Heart left ventricle (tissue), 16 donors: ENCODE data around the gene RFX4. TPM values are rescaled to one million over a fixed set of nuclear protein-coding genes. Genes with fewer than 3 reads are reported as not detected.

Source experiments
- ATAC-seq, 4 donors: fragments of 200-7000 bp; cut with Tn5 transposase; one replicate each; pipeline ENCODE4 v1.9.1; 2020 to 2022; ENCODE audit warnings: moderate library complexity in 4 of 4, mild to moderate bottlenecking in 3 of 4, moderate number of reproducible peaks in 1 of 4
- DNase-seq, 5 donors: peaks; one replicate each; pipeline ENCODE4 v3.0.0-alpha.2; 2020
- H3K27ac ChIP-seq, 12 donors: fragments of 200-600 bp; sonication (generic) in 4 of 12; one replicate each; pipeline versions ENCODE4 v1.5.0 to v1.8.0; 2016 to 2022; ENCODE audit warnings: mild to moderate bottlenecking in 2 of 12
- H3K27me3 ChIP-seq, 9 donors: fragments of 200-600 bp; sonication (generic) in 2 of 9; one replicate each; pipeline versions ENCODE4 v1.5.1 to v1.8.0; 2016 to 2022; ENCODE audit warnings: mild to moderate bottlenecking in 3 of 9
- H3K36me3 ChIP-seq, 9 donors: fragments of 200-600 bp; sonication (generic) in 2 of 9; one replicate each; pipeline versions ENCODE4 v1.5.0 to v1.8.0; 2018 to 2022; ENCODE audit warnings: mild to moderate bottlenecking in 2 of 9
- H3K4me1 ChIP-seq, 12 donors: fragments of 200-600 bp; sonication (generic) in 4 of 12; one replicate each; pipeline versions ENCODE4 v1.5.0 to v1.8.0; 2016 to 2022; ENCODE audit warnings: mild to moderate bottlenecking in 3 of 12
- H3K4me3 ChIP-seq, 12 donors: fragments of 200-600 bp; sonication (generic) in 4 of 12; one replicate each; pipeline versions ENCODE4 v1.5.0 to v1.8.0; 2017 to 2022; ENCODE audit warnings: mild to moderate bottlenecking in 9 of 12, moderate library complexity in 4 of 12
- H3K9me3 ChIP-seq, 12 donors: fragments of 200-600 bp; sonication (generic) in 4 of 12; one replicate each; pipeline versions ENCODE4 v1.5.0 to v1.8.0; 2016 to 2022; ENCODE audit warnings: mild to moderate bottlenecking in 1 of 12
- CTCF ChIP-seq, 12 donors: fragments of 200-600 bp; sonication (generic) in 4 of 12; IDR thresholded peaks; one replicate each; pipeline versions ENCODE4 v1.5.0 to v1.8.0; 2018 to 2022; ENCODE audit warnings: antibody characterized with exemption in 12 of 12, mild to moderate bottlenecking in 5 of 12
- POLR2A ChIP-seq, 2 donors: fragments of 450-650 bp; IDR thresholded peaks; one replicate each; pipeline ENCODE4 v1.6.1; 2017; ENCODE audit warnings: antibody characterized with exemption in 2 of 2, mild to moderate bottlenecking in 2 of 2, moderate library complexity in 2 of 2
- WGBS, 4 donors: extraction: QIAGEN DNeasy Blood & Tissue Kit in 2 of 4; methylation state at CpG; one replicate each; pipeline versions ENCODE4 v1.1.5 to v1.1.7; 2013 to 2018; 5-methylcytosine and 5-hydroxymethylcytosine counted together
- intact Hi-C, 10 donors: fragments of 100-400 bp; cut with DNase I; formaldehyde crosslinking; loops; one replicate each; pipeline versions ENCODE4 v1.11.1 to v1.14.2; 2022
- polyA plus RNA-seq, 2 donors: library from polyadenylated mRNA; stranded (reverse); fragments of 200-250 nt; gene quantifications; one replicate each; pipeline ENCODE4 v1.2.3, GENCODE V29; 2013
- total RNA-seq, 9 donors: library from RNA; depleted of rRNA in 2 of 9; stranded (reverse); fragments of >200 nt in 2 of 9; fragmentation: NEBNext Ultra II Directional in 3 of 9; extraction: Animal tissue kit (Norgen Biotek cat#: 25700) in 3 of 9; gene quantifications; one replicate each; pipeline versions ENCODE4 v1.1.0 to v1.2.4, GENCODE V29; 2016 to 2023
- donor health status: ischemic (EF 13 %, LVEDD 7.1; RV severe dilation, severe dysfunction).
- donor health status: healthy with polysubstance abuse.
- donor health status: DM: no; HTN: yes; CAD: no.
- donor health status: DM: no; HTN: no; CAD: no.
- donor health status: ischemic (EF 25% LVEDD 6.9; RV normal size, moderate dysfunction).
- donor health status: ischemic (EF 25% LVEDD 5.7; RV mildly dilated, moderate dysfunction).
- donor health status: healthy.
- donor health status: DM: yes; HTN: yes; CAD: no.
- donor health status: ischemic (EF 35%, LVEDD 5.7; RV mildly dilated, moderate dysfunction).
- donor health status: nonischemic (EF 11% LVEDD 7.7; RV severe dilation, severe dysfunction).
- donor health status: DM: yes; HTN: yes; CAD: no.
- donor health status: PGD.
- donor health status: ischemic (EF 29% LVEDD 5.4; RV normal size, mild dysfunction).
- donor health status: nonischemic (EF 23%, LVEDD 6.1; RV moderate dilation, normal function).

RFX4 gene
- total and polyA plus RNA-seq, 11 donors, result 0.09 TPM; not detected in 9

GRCh38 chr12:106583242-106584103 is 669 bp downstream of the RFX4 start:
- TF ChIP-seq POLR2A (IDR thresholded peaks at IDR 0.05) (no peak), CTCF (IDR thresholded peaks at IDR 0.05) (no peak)
- H3K27me3 ChIP-seq, result peaks cover 58 to 100% (median 97%) of the 10 kb centered on the region in 9 donors
- DNase-seq, result no peak
- no peak overlapping the region for H3K27ac ChIP-seq
- H3K4me3 ChIP-seq, result peak overlapping the region in 11 of 12 donors; percentile 18 to 48 (median 42)
- H3K4me1 ChIP-seq, result peaks cover 0 to 71% (median 39%) of the 10 kb centered on the region in 12 donors
- ATAC-seq, result no peak
- 1 to 2% (median 1%) methylated on average over 36 to 60 of the region's 60 CpGs for WGBS, 4 donors
- H3K36me3 ChIP-seq, result no peaks in the 10 kb centered on the region
- intact Hi-C loops, result no loop called here
- no peaks in the 10 kb centered on the region for H3K9me3 ChIP-seq

- no peaks in the 10 kb centered on the region for H3K36me3 ChIP-seq
- peak overlapping the region in 2 of 12 donors; percentile 37 to 46 for H3K4me3 ChIP-seq
- intact Hi-C loops, result no loop called here
- WGBS, 4 donors, result 4% methylated on average over 35 to 41 of the region's 41 CpGs
- no peak for TF ChIP-seq CTCF (IDR thresholded peaks at IDR 0.05)
- no peak for TF ChIP-seq POLR2A (IDR thresholded peaks at IDR 0.05)
- peaks cover 0 to 71% (median 39%) of the 10 kb centered on the region in 12 donors for H3K4me1 ChIP-seq
- DNase-seq (no peak), ATAC-seq (no peak)
- H3K9me3 ChIP-seq, result no peaks in the 10 kb centered on the region
- peaks cover 57 to 100% (median 98%) of the 10 kb centered on the region in 9 donors for H3K27me3 ChIP-seq
- no peak overlapping the region for H3K27ac ChIP-seq
Observed at GRCh38 chr12:106584104-106585064, 1.6 kb downstream of the RFX4 start.

- Histone ChIP-seq H3K27ac (no peak overlapping the region), H3K4me3 (no peak overlapping the region), H3K9me3 (no peaks in the 10 kb centered on the region), H3K4me1 (peaks cover 0 to 71% (median 39%) of the 10 kb centered on the region in 12 donors), H3K36me3 (no peaks in the 10 kb centered on the region), H3K27me3 (peaks cover 54 to 100% (median 98%) of the 10 kb centered on the region in 9 donors)
- TF ChIP-seq CTCF (IDR thresholded peaks at IDR 0.05), result no peak
- no peak for TF ChIP-seq POLR2A (IDR thresholded peaks at IDR 0.05)
- WGBS, 4 donors, result 3 to 5% (median 3%) methylated on average over 17 of the region's 17 CpGs
- ATAC-seq (no peak), DNase-seq (no peak)
- intact Hi-C loops, result no loop called here
Observed at GRCh38 chr12:106585105-106585520, 2.3 kb downstream of the RFX4 start.
